ENCODE measurements around the gene CGB5. TPM values are rescaled to one million over a fixed set of nuclear protein-coding genes. Genes with fewer than 3 reads are reported as not detected.
A peak's percentile ranks its signal among the peaks of the same experiment; 100 is the strongest.
"Not testable (repeated sequence)": the region's sequence is repeated elsewhere in the genome, so short reads cannot be mapped to it uniquely, and the experiment has no call there.

CGB5 gene
- polyA plus RNA-seq, 3 donors: 0.20 TPM; not detected in 2

- no peak for DNase-seq
Observed at GRCh38 chr19:49020931-49021895, 22.4 kb upstream of the CGB5 start.

DNA sequence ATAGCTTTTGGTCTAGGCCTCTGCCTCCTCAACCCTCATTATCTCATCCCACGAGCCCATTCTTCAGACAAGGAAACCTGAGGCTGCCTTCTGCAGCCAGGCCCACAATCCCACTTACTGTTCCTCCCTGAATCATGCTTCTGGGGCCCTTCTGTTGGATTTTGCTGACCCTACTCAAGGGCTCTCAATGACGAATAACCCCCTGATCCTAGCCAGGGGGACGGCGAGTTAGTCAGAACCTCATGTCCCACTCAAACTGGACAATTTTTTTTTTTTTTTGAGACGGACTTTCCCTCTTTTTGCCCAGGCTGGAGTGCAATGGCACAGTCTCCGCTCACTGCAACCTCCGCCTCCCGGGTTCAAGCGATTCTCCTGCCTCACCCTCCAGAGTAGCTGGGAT is 21.5 kb upstream of the CGB5 start:
- no peak for DNase-seq

DNA sequence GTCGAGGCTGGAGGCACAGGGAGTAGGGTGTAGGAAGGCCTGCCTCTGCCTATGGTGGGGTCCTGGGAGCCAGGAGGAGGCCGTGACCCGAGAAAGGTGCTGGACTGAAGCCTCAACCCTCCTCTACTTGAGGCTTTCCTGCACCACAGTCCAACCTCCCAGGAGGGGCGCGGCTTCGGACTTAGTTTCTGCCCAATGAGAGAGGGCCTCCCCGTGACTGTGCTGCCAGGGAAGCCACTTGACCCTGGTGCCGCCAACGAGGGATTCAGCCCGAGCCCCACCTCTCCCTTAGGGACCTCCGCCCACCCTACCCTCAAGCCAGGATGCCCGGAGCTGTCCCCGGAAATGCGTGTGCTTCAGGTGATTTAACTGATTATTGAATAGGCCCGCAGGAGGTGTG is 19.4 kb upstream of the CGB5 start, which contains the start of gene CGB3:
Gene CGB3, minus strand, starts transcription at position 101 of the 400 bp plus-strand sequence. CDS start 362 bp downstream, outside the sequence.
- DNase-seq: not testable (repeated sequence)

DNA sequence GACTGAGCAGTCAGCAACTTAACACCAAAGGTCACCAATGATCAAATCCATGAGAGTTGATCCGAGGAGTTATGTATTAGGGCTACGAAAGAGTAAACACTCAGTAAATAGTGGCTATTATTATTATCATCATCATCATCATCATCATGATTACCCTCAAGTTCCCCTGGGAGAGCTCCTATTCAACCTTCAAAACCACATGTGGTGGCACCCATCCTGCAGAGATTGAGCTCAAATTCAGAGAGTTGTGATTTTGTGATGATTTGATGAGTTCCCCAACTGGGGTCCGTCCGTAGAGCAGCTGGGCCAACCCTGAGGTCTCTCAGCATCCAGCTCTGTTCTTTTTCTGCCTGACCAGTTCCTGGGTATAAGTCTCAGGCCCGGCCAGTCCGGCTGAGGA is 18.6 kb upstream of the CGB5 start:
- DNase-seq: not testable (repeated sequence)

DNA sequence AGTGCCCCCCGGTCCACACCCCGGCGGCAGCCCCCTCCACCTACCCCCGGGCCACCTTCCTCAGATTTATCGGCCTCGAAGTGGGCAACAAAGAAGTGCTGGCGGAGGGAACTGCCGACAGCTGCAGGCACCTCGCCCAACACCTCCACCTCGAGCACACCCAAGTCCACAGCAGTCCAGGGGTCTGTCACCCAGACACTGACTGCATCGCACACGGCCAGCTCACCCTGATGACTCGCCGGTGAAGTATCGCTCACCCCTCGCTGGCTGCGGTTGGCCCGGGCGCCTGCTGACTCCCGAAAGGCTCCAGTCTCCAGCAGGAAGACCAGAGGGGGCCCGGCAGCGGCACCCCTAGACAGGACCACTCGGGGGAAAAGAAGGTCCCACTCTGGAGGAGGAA is 18.0 kb upstream of the CGB5 start:
- not testable (repeated sequence) for DNase-seq

- DNase-seq: not testable (repeated sequence)
Observed at GRCh38 chr19:49028686-49029085, 15.0 kb upstream of the CGB5 start.

DNA sequence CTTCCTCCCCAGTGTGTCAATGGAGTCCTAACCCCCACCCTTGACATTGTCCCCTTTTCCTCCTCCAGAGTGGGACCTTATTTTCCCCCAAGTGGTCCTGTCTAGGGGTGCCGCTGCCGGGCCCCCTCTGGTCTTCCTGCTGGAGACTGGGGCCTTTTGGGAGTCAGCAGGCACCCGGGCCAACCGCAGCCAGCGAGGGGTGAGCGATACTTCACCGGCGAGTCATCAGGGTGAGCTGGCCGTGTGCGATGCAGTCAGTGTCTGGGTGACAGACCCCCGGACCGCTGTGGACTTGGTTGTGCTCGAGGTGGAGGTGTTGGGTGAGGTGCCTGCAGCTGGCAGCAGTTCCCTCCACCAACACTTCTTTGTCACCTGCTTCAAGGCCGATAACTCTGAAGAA is 13.9 kb upstream of the CGB5 start:
- not testable (repeated sequence) for DNase-seq

DNA sequence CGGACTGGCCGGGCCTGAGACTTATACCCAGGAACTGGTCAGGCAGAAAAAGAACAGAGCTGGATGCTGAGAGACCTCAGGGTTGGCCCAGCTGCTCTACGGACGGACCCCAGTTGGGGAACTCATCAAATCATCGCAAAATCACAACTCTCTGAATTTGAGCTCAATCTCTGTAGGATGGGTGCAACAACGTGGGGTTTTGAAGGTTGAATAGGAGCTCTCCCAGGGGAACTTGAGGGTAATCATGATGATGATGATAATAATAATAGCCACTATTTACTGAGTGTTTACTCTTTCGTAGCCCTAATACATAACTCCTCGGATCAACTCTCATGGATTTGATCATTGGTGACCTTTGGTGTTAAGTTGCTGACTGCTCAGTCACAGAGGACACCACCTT is 13.3 kb upstream of the CGB5 start:
- DNase-seq: not testable (repeated sequence)

DNA sequence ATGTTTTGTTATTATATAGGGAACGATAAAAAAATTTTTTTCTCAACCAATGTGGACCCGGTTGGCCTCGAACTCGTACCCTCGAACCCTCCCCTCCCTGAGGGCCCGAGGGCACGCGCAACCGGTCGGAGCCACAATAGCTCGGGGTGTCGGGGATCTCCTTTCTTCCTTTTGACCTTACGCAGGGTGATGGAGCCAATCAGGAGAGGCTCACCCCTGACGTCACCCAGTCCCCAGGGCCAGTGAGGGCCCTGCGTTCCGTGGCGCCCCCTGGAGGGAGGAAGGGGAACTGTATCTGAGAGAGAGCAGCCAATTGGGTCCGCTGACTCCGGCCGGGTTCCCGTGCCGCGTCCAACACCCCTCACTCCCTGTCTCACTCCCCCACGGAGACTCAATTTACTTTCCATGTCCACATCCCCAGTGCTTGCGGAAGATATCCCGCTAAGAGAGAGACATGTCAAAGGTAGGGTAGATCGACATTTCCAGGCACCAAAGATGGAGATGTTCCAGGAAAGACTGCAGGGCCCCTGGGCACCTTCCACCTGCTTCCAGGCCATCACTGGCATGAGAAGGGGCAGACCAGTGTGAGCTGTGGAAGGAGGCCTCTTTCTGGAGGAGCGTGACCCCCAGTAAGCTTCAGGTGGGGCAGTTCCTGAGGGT is 11.9 kb upstream of the CGB5 start, which contains the start of gene CGB2:
Gene CGB2, plus strand, starts transcription at position 249 of the 660 bp plus-strand sequence. Its CDS starts 206 bp downstream, at position 455.
- DNase-seq: not testable (repeated sequence)

DNA sequence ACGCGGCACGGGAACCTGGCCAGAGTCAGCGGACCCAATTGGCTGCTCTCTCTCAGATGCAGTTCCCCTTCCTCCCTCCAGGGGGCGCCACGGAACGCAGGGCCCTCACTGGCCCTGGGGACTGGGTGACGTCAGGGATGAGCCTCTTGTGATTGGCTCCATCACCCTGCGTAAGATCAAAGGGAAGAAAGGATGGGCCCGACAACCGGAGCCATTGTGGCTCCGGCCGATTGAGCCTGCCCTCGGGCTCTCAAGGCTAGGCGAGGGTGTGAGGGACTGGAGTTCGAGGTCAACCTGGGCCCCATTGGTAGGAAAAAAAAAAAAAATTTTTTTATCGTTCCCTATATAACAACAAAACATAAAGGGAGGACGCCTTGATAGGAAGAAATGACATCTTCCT is 6.8 kb upstream of the CGB5 start, which contains the start of gene CGB1:
Gene CGB1, minus strand, starts transcription at position 81 of the 400 bp plus-strand sequence. CDS start 184 bp downstream, outside the sequence.
- not testable (repeated sequence) for DNase-seq

DNA sequence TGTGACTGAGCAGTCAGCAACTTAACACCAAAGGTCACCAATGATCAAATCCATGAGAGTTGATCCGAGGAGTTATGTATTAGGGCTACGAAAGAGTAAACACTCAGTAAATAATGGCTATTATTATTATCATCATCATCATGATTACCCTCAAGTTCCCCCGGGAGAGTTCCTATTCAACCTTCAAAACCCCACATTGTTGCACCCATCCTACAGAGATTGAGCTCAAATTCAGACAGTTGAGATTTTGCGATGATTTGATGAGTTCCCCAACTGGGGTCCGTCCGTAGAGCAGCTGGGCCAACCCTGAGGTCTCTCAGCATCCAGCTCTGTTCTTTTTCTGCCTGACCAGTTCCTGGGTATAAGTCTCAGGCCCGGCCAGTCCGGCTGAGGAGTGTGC is 5.5 kb upstream of the CGB5 start:
- DNase-seq: not testable (repeated sequence)

GRCh38 chr19:49038557-49039276 is 4.9 kb upstream of the CGB5 start:
- not testable (repeated sequence) for DNase-seq

DNA sequence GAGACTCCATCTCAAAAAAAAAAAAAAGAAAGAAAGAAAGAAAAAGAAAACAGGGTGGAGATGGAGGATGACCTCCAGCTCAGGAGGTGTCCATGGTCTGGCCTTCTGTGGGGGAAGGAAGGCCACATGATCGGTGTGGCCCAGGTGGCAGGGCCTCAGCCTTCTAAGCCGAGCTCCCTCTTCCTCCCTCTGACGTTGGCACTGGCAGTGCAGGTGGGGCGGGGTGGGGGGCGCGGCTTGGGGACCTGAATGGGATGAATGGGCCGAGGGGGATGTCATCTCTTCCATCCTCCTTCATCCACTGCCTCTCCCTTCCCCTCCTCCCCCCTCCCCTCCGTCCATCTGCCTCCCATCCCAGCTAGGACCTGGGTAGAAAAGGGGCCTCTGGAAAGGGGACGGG is 3.9 kb upstream of the CGB5 start:
- DNase-seq: not testable (repeated sequence)

GRCh38 chr19:49042177-49042576 is 1.5 kb upstream of the CGB5 start:
- DNase-seq: no peak

- not testable (repeated sequence) for DNase-seq
Observed at GRCh38 chr19:49042666-49043065, 982 bp upstream of the CGB5 start.

DNA sequence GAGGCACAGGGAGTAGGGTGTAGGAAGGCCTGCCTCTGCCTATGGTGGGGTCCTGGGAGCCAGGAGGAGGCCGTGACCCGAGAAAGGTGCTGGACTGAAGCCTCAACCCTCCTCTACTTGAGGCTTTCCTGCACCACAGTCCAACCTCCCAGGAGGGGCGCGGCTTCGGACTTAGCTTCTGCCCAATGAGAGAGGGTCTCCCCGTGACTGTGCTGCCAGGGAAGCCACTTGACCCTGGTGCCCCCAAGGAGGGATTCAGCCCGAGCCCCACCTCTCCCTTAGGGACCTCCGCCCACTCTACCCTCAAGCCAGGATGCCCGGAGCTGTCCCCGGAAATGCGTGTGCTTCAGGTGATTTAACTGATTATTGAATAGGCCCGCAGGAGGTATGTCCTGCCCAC is 5.4 kb downstream of the CGB5 start, which contains the start of gene CGB8:
Gene CGB8, minus strand, starts transcription at position 101 of the 400 bp plus-strand sequence. CDS start 372 bp downstream, outside the sequence.
- not testable (repeated sequence) for DNase-seq

DNA sequence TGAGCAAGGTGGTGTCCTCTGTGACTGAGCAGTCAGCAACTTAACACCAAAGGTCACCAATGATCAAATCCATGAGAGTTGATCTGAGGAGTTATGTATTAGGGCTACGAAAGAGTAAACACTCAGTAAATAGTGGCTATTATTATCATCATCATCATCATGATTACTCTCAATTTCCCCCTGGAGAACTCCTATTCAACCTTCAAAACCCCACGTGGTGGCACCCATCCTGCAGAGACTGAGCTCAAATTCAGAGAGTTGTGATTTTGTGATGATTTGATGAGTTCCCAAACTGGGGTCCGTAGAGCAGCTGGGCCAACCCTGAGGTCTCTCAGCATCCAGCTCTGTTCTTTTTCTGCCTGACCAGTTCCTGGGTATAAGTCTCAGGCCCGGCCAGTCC is 6.2 kb downstream of the CGB5 start:
- DNase-seq: not testable (repeated sequence)

- not testable (repeated sequence) for DNase-seq
Observed at GRCh38 chr19:49050376-49051033, 6.9 kb downstream of the CGB5 start.

DNA sequence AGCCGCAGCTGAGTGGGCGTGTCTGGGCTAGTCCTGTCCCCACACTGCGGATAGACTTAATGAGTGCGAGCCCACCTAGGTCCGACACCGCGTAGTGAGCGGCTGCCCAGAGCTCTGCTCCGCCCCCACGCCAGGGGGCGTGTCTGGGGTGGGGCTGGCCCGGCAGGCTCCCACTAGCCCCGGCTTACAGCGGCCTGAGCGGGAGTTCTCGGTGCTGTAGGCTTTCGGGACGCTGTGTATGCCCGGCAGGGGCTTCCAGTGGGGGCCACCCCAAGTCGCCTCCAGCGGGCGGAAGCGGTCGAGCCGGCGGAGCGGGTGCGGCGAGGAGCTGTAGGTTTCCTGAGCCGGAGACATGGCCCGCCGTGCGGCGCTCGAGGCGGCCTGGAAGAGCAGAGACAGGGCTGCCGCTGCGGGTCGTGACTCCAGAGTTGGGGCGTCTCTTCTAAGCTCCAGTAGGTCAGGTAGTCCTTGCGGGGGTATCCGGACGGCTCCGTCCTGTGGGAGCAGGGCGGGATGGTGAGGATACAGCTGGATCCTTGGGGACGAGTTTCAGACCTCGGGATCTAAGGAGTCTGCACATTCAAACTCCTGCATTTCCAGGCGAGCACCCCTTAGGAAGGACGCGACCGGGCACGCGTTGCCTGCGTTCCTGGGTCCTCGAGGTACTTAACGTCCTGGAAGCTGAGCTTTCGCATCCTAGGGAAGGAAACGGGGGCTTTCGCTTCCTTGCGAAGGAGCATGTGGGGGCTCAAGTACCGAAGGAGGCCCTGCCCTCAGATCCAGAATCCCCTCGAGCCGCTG is 12.7 kb downstream of the CGB5 start:
- peak; percentile 28 for DNase-seq

Measured in renal pelvis (tissue), 4 donors.